ENCODE results near the gene CELA1.

CELA1 gene

GRCh38 chr12:51346581-51346980, at the start of gene CELA1:
CELA1 (minus strand) TSS chr12:51346679; CDS start chr12:51346638, 41 bp downstream.
- intact Hi-C loops (cut with DNase I): loop anchor here (10.0 kb wide), 4 partner anchors 102 to 582 kb away; partner anchors contain the start of genes ATF1 and LETMD1
- DNase-seq: no peak

DNA sequence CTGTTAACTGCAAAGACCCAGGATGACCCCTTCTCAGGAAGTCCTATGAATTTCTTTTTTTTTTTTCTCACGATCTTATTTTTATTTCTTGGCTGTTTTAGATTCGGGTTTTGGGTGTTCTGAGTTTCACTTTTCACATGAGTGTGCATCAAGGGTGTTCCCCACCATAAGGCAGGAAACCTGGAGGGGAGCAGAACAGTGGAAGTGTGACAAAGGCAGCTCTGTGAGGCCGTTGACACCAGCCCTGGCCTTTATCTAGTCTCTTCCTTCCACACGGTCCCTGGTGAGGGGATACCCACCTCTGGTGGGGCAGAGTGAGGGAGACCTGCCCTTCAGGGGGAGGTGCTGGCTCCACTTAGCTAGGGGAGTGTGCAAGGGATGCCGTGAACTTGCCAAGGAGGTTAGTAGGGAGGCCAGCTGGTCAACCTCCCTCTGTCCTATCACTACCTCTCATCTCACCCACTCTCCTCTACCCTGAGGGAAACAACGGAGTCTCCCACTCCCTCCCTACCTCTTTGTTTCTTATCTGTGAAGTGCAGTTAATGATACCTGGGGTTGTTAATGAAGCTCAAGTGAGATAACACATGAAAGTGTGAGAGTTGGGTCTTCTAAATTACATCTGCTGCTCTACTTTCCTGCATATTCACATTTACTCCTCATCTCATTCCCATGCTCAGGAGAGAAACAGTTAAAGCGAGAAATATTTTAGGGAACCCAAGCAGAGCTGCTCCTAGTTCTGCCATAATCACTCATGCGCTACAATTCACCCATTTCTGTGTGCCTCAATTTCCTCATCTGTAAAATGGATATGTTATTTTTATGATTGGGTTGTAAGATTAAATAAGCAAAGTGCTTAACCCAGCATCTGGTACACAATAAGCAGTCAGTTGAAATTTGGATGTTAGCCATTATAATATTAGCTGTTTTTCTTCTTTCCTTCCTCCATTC, 49.1 kb upstream of the CELA1 start:
- intact Hi-C loops (cut with DNase I): no loop called here
- DNase-seq: peak in 1 of 42 donors; percentile 5

- DNase-seq: peak in 2 of 42 donors; percentile 5 to 34
- intact Hi-C loops (cut with DNase I): no loop called here
These were observed 47.4 kb upstream of the CELA1 start for GRCh38 chr12:51393676-51394545.

DNA sequence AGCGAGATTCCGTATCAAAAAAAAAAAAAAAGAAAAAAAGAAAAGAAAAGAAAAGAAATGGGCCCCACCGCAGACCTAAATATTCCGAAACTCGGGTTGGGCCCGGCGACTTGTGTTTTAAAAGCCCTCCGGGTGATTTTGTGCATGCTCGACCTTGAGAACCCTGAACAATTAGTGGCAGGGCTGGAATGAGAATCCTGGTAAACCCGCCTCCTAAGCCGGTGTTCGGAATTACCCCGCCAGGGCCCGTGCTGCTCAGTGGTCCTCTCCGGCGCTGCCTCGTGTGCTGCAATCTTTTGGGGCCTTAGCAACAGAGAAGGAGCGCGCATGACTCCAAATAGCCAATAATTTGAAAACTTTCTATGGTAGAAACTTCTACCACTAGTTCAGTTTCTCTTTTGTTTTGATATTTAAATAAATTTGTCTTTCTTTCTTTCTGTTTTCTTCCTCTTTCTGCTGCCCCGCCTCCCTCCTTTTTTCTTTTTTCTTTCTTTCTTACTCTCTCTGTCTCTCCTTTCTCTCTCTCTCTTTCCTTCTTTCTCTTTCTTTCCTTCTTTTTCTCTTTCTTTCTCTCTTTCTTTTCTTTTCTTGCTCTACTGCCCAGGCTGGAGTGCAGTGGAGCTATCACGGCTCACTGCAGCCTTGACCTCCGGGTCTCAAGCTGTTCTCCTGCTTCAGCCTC, 46.2 kb upstream of the CELA1 start:
- intact Hi-C loops (cut with DNase I): no loop called here
- peak in 15 of 42 donors; percentile 11 to 67 (median 42) for DNase-seq

GRCh38 chr12:51391283-51392123, 45.0 kb upstream of the CELA1 start, which contains the start of gene GALNT6:
GALNT6 (minus strand) TSS chr12:51391406; CDS start chr12:51379781, 11,625 bp downstream.
- peak in 27 of 42 donors; percentile 14 to 65 (median 40) for DNase-seq
- intact Hi-C loops (cut with DNase I): no loop called here

- DNase-seq: peak in 21 of 42 donors; percentile 18 to 68 (median 35)
- intact Hi-C loops (cut with DNase I): no loop called here
These were observed 44.4 kb upstream of the CELA1 start for GRCh38 chr12:51390891-51391282.

GRCh38 chr12:51390457-51390856, 44.0 kb upstream of the CELA1 start:
- peak in 3 of 42 donors; percentile 8 to 26 (median 14) for DNase-seq
- intact Hi-C loops (cut with DNase I): no loop called here

DNA sequence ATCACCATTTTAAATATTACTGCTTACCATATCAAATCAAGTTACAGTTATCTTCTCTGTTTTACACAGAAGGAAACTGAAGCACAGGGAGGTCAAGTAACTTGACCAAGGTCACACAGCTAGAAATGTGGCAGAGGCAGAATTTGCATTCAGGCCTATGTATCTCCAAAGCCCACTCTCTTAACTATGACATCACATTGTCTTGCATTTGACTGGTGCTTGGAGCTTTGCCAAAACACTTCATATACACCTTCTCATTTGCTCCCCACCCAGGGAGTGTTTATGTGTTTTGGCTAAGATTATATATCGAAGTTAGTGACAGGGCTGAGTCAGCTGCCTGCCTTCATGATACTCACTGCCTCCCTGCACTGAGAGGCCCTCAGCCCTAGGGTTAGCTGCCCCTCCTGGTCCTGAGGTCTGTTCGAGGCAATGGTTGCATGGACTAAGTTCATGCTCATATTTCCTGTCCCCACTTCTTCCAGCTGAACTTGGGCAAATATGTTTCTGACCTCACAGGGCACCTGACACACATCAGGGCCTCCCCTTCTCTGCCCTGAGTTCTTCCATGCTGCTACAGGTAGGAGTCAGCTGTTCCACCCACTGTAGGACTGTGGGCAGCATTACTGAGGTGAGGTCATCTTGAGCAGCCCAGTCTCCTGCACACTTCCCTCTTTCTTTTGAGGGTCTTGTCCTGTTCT, 43.0 kb upstream of the CELA1 start:
- peak in 3 of 42 donors; percentile 12 to 36 (median 20) for DNase-seq
- intact Hi-C loops (cut with DNase I): no loop called here

- DNase-seq: peak in 9 of 42 donors; percentile 19 to 54 (median 38)
- intact Hi-C loops (cut with DNase I): no loop called here
These were observed 42.4 kb upstream of the CELA1 start for GRCh38 chr12:51388846-51389245.

DNA sequence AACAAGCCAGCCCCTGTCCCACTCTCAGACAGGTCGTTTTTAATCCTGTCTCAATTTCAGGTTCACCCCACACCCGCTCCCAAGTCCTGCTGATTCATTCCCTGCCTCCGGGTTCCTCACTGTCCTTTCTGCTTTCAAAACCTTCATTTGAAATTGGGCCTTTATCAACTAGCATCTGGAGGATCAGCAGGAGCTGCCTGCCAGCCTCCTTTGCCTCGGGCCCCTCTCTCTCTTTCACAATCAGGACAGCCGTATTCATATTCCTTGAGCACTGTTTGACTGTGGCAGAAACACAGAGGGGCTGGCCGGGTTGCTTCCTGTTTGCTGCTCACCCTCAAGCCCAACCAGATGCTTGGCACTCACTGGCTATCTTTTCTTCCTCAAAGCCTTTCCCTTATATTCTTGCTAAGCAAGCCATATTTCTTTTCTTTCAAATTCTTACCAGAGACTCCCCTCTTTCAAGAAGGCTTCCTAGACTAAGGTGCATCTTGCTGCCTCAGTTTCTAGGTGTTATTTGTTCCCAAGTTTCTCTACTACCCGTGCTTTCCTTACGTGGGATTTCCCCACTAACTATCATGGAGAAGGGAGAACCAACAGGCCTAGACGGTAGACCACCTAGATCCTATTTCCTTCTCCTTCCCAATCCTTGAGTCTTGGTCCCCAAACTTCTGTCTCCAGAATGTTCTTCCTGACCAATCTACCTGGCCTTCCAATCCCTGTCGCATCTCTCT, 41.8 kb upstream of the CELA1 start:
- peak in 30 of 42 donors; percentile 19 to 66 (median 44) for DNase-seq
- intact Hi-C loops (cut with DNase I): no loop called here

DNA sequence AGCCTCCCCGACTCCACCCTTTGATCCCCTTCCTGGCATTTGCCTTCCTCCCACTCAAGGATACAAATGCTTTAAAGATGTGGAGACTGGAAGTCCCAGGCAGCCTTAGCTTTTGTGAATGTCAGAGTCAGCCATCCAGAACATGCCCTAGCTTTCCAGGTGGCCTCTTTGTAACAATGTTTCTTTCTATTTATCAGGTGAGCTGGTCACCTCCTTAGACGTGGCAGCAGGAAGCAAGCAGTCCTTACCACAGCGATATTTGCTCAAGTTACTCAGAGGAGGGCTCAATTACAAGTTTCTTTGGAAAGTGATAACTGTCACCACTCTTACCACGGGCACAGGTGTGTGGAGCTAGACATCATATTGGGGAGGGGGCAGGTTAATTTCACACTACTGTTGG, 39.9 kb upstream of the CELA1 start:
- intact Hi-C loops (cut with DNase I): no loop called here

DNA sequence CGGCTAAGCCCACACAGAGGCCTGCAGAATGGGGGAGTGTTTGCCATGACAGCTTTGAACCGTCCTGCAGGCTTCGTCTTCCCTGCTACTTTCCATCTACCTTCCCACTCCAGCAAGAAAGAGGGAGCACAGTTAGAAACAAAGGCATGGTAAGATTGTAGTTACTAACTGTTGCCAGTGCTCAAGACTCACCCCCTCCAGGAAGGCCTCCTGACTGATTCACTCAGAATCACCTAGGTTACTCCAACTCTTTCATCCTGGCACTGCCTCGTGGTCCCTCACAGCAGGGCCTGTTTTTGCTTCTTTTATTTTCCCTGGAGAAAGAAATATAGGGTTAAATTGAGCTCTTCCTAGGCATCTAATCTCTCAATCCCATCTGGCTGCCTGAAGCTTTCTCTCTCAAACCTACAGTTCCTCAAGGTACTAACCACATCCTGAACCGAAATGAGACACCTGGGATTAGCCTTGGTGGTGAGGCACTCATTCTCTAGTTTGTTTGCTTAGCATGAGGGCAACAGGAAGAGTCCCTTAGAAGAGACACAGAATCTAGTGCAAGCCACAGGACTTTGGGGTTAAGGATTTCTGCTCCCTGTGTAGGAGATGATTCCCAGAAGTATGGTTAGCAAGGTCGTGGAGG, 36.9 kb upstream of the CELA1 start:
- no peak for DNase-seq

More for the DNA sequence above, 39.9 kb upstream of the CELA1 start:
- no peak for DNase-seq

GRCh38 chr12:51382173-51382572, 35.7 kb upstream of the CELA1 start:
- DNase-seq: no peak
- intact Hi-C loops (cut with DNase I): no loop called here

More for the DNA sequence above, 36.9 kb upstream of the CELA1 start:
- intact Hi-C loops (cut with DNase I): no loop called here

DNA sequence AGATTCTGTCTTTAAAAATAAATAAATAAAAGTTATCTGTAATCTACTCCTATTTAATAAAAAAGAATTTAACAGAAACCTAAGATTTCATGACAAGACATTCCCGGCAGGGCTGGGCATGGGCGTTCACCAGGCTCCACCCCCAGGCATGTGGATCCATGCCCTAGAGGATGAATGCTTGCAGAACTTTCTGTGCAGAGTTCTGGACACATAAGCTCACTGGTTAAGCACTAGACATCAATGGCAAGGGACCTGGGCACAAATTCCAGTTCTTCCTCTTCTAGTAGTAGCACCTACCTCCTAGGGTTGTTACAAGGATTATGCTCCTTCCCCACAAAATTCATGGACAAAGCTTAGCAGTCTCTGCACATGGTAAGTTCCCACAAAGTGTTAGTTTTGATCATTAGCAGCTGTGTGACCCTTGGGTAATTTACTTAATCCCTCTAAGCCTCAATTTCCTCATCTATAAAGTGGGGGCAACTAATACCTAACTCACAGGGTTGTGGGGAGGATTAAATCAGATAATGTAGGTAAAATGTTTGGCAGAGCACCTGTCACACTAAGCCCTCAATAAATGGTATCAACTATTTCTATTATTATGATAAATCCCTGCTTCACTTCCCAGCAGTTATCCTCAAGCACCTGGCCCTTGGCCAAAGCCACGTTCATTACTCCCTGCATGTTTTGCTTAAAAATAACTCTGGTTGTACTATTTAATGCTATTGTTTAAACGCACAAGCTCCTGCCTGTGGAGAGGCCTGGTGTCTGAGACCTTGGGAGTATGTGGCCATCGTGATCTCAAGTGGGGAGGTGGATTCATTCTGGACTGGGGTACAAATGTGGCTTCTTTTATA, 35.0 kb upstream of the CELA1 start:
- intact Hi-C loops (cut with DNase I): no loop called here
- DNase-seq: no peak

DNA sequence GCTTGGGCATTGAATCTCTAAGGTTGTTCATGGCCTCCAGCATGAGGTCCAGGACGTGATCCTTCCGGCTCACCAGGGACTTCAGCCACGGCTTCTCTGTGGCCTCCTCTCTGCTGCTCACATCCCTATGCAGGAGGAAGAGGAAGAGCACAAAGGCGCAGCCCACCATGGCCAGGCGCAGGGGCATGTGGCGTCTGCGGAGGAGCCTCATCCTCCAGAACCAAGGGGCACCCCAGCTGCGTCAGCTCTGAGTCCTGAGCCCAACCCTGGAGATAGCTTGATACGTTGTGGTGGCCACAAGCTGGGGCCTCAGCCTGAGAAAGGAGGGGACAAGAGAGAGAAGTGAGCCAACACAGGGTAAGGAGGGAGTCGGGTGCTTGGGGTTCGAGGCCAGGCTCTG, 33.1 kb upstream of the CELA1 start:
- intact Hi-C loops (cut with DNase I): no loop called here
- no peak for DNase-seq

Data from head of caudate nucleus (tissue), 42 donors.